Endothelial cell of umbilical vein (primary cell): ENCODE measurements around the gene GPR37L1. TPM values are rescaled to one million over a fixed set of nuclear protein-coding genes. Genes with fewer than 3 reads are reported as not detected.

Source experiments
- BruUV-seq: library from RNA; stranded (reverse); fragments of 400-500 nt; replicated peaks from 2 replicates; lab custom pipeline; 2021; lab: Mats Ljungman, UMichigan
- CTCF ChIA-PET: fragments of 300-600, 350-600 bp; sonication (Branson Sonifier 250); formaldehyde crosslinking; loops from one replicate; lab custom pipeline; 2021; ENCODE audit warnings: antibody characterized with exemption, inconsistent platforms; lab: Charles Lee
- POLR2A ChIA-PET: fragments of 300-600, 350-600 bp; sonication (Branson Sonifier 250); formaldehyde crosslinking; loops from one replicate; lab custom pipeline; 2021; ENCODE audit warnings: antibody characterized with exemption, inconsistent platforms; lab: Charles Lee
- DNase-seq: peaks from one replicate; pipeline ENCODE4 v3.0.0-alpha.2; 2011; ENCODE audit warnings: low read depth, low spot score
- FAIRE-seq: peaks from 2 replicates; lab custom pipeline; 2011; peaks lifted over from hg19 to GRCh38; lab: Jason Lieb, UNC
- H2AFZ ChIP-seq: 2 replicates; pipeline ENCODE4 v1.6.0; 2012; ENCODE audit warnings: low read depth, low read length, control low read depth, inconsistent platforms
- H3K27ac ChIP-seq: 2 replicates; pipeline ENCODE4 v1.5.1; 2011; ENCODE audit warnings: low read depth, mild to moderate bottlenecking, control low read depth, low read length, moderate library complexity; ENCODE audit not compliant: insufficient read depth
- H3K27me3 ChIP-seq, 2 experiments: 2 replicates each; pipeline versions ENCODE4 v1.6.0 to v1.6.1; 2011; ENCODE audit warnings: low read length in 2 of 2, mixed read lengths in 1 of 2; ENCODE audit not compliant: control insufficient read depth in 2 of 2, insufficient read depth in 2 of 2
- H3K36me3 ChIP-seq, 2 experiments: 2 replicates in 1 of 2; 3 replicates in 1 of 2; pipeline ENCODE4 v1.5.1; 2011; ENCODE audit warnings: low read length in 2 of 2, mild to moderate bottlenecking in 1 of 2, moderate library complexity in 1 of 2; ENCODE audit not compliant: control insufficient read depth in 2 of 2, insufficient read depth in 2 of 2; ENCODE audit errors: extremely low read depth in 1 of 2
- H3K4me1 ChIP-seq: 3 replicates; pipeline ENCODE4 v1.5.1; 2011; ENCODE audit warnings: mild to moderate bottlenecking, low read length; ENCODE audit not compliant: control insufficient read depth, insufficient read depth; ENCODE audit errors: extremely low read depth
- H3K4me2 ChIP-seq: 2 replicates; pipeline ENCODE4 v1.6.1; 2011; ENCODE audit warnings: low read length, control low read depth, mixed read lengths; ENCODE audit not compliant: insufficient read depth
- H3K4me3 ChIP-seq, 3 experiments: fragments of 200-600 bp in 1 of 3; sonication (generic), shearing (Covaris generic) in 1 of 3; replicated peaks in 1 of 3; 2 replicates each; pipeline ENCODE4 v1.5.1; 2011 to 2016; ENCODE audit warnings: control low read depth in 3 of 3, low read length in 3 of 3, mild to moderate bottlenecking in 2 of 3, inconsistent platforms in 1 of 3, low read depth in 1 of 3, moderate library complexity in 1 of 3; ENCODE audit not compliant: insufficient read depth in 1 of 3
- H3K79me2 ChIP-seq: 2 replicates; pipeline ENCODE4 v1.6.0; 2012; ENCODE audit warnings: low read length, inconsistent platforms; ENCODE audit not compliant: control insufficient read depth, insufficient read depth
- H3K9ac ChIP-seq: replicated peaks from 2 replicates; pipeline ENCODE3; 2011; ENCODE audit warnings: low read length, control low read depth; ENCODE audit not compliant: insufficient read depth; ENCODE audit errors: extremely low read depth
- H3K9me1 ChIP-seq: replicated peaks from 3 replicates; pipeline ENCODE4 v1.6.0; 2011; ENCODE audit warnings: mild to moderate bottlenecking, low read length; ENCODE audit not compliant: control insufficient read depth, insufficient read depth; ENCODE audit errors: extremely low read depth
- H3K9me3 ChIP-seq: replicated peaks from 2 replicates; pipeline ENCODE4 v1.5.1; 2012; ENCODE audit warnings: low read length, inconsistent platforms; ENCODE audit not compliant: control insufficient read depth, insufficient read depth
- H4K20me1 ChIP-seq: replicated peaks from 2 replicates; pipeline ENCODE3; 2011; ENCODE audit warnings: mild to moderate bottlenecking, low read length; ENCODE audit not compliant: control insufficient read depth, insufficient read depth; ENCODE audit errors: extremely low read depth
- FOS ChIP-seq: IDR thresholded peaks from 2 replicates; pipeline ENCODE4 v1.6.1; 2011; ENCODE audit warnings: mild to moderate bottlenecking, low read length, moderate library complexity, borderline replicate concordance; ENCODE audit not compliant: insufficient read depth
- GATA2 ChIP-seq: IDR thresholded peaks from 2 replicates; pipeline ENCODE4 v1.7.0; 2011; ENCODE audit warnings: low read depth, mild to moderate bottlenecking, moderate library complexity, mixed read lengths, low read length; ENCODE audit not compliant: insufficient read length, insufficient read depth
- JUN ChIP-seq: IDR thresholded peaks from 2 replicates; pipeline ENCODE4 v1.6.1; 2011; ENCODE audit warnings: borderline replicate concordance, low read depth; ENCODE audit not compliant: insufficient read length, insufficient read depth
- MYC ChIP-seq: IDR thresholded peaks from one replicate; pipeline ENCODE4 v1.6.1; 2011; ENCODE audit warnings: mild to moderate bottlenecking, low read depth, low read length
- POLR2A ChIP-seq: IDR thresholded peaks from 2 replicates; pipeline ENCODE4 v1.6.1; 2012; ENCODE audit warnings: low read depth, mild to moderate bottlenecking, control low read depth, low read length
- POLR2AphosphoS5 ChIP-seq: IDR thresholded peaks from 2 replicates; pipeline ENCODE4 v1.6.1; 2012; ENCODE audit warnings: low read depth, mild to moderate bottlenecking, control low read depth, low read length, moderate library complexity; ENCODE audit not compliant: insufficient read depth
- dilution Hi-C: fragments of 300-500 bp; cut with MboI; formaldehyde crosslinking; loops from one replicate; pipeline ENCODE4 v1.15.0; 2019; ENCODE audit warnings: low sequenced_read_pairs; ENCODE audit not compliant: extremely low pct_ligation_motif_present
- intact Hi-C: fragments of 100-400 bp; cut with micrococcal nuclease; formaldehyde crosslinking; loops from one replicate; pipeline ENCODE4 v1.10.0; 2022
- polyA plus RNA-seq, 4 experiments: library from polyadenylated mRNA; depleted of rRNA in 3 of 4; stranded (reverse) in 3 of 4; unstranded in 1 of 4; fragments of >200 nt; gene quantifications; 2 replicates each; pipeline versions ENCODE4 v1.2.1 to v1.2.3, GENCODE V29; 2011 to 2012; ENCODE audit warnings: missing spikeins in 1 of 4
- total RNA-seq: library from RNA; stranded (reverse); gene quantifications from 2 replicates; pipeline ENCODE4 v1.2.3, GENCODE V29; 2021
- TF ChIP-seq, protein P1 (sequence below): IDR thresholded peaks from 2 replicates; pipeline ENCODE4 v1.6.1; 2011; ENCODE audit not compliant: insufficient read depth, insufficient read length

The GPR37L1 gene
- total and polyA plus RNA-seq, 2 donors (not counting 3 experiments of a cell fraction or from before 2014, with no cell fraction given), result not detected

GRCh38 chr1:202107321-202107761 is 15.4 kb upstream of the GPR37L1 start:
- Histone ChIP-seq H3K36me3 (no peaks in the 10 kb centered on the region), H3K9me1 (no peaks in the 10 kb centered on the region), H3K4me2 (no peak overlapping the region), H3K4me3 (no peak overlapping the region), H3K79me2 (no peaks in the 10 kb centered on the region), H3K9me3 (no peaks in the 10 kb centered on the region), H3K27me3 (no peaks in the 10 kb centered on the region), H3K27ac (no peak overlapping the region), H4K20me1 (no peaks in the 10 kb centered on the region), H2AFZ (no peak overlapping the region), H3K9ac (no peak overlapping the region), H3K4me1 (no peaks in the 10 kb centered on the region)
- no peak for DNase-seq
- no peak for TF ChIP-seq JUN
- TF ChIP-seq POLR2A, result no peak
- TF ChIP-seq MYC, result no peak
- TF ChIP-seq POLR2AphosphoS5, result no peak
- TF ChIP-seq, protein P1, sequence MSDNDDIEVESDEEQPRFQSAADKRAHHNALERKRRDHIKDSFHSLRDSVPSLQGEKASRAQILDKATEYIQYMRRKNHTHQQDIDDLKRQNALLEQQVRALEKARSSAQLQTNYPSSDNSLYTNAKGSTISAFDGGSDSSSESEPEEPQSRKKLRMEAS, result no peak
- no peak for TF ChIP-seq GATA2
- TF ChIP-seq FOS, result no peak
- CTCF ChIA-PET, result interaction anchor here (1.4 to 1.5 kb wide), 2 partner anchors 27 to 106 kb away, joined by 3 to 5 read pairs; no protein-coding TSS in a partner anchor
- intact Hi-C loops, result no loop called here
- dilution Hi-C loops, result no loop called here
- POLR2A ChIA-PET, result no interaction called here
- no peak for FAIRE-seq
- no TSS peak for BruUV-seq
